Fibroblast of lung (primary cell): ENCODE measurements around the gene ATRIP. TPM values are rescaled to one million over a fixed set of nuclear protein-coding genes. Genes with fewer than 3 reads are reported as not detected.

Experiments
- DNase-seq, 2 donors: peaks; one replicate each; pipeline versions ENCODE4 v3.0.0 to v3.0.0-alpha.2; 2010; ENCODE audit warnings: low read depth in 2 of 2
- H2AFZ ChIP-seq: 2 replicates; pipeline ENCODE4 v1.5.1; 2012; ENCODE audit warnings: low read length, control low read depth, inconsistent platforms
- H3K27ac ChIP-seq: 2 replicates; pipeline ENCODE4 v1.5.1; 2011; ENCODE audit warnings: low read length, control low read depth; ENCODE audit not compliant: insufficient read depth
- H3K27me3 ChIP-seq: 2 replicates; pipeline ENCODE4 v1.5.1; 2011; ENCODE audit warnings: mild to moderate bottlenecking, low read length; ENCODE audit not compliant: control insufficient read depth, insufficient read depth
- H3K36me3 ChIP-seq: 2 replicates; pipeline ENCODE4 v1.5.1; 2011; ENCODE audit warnings: low read length; ENCODE audit not compliant: control insufficient read depth, insufficient read depth
- H3K4me1 ChIP-seq: 2 replicates; pipeline ENCODE4 v1.5.1; 2011; ENCODE audit warnings: low read length; ENCODE audit not compliant: control insufficient read depth, insufficient read depth; ENCODE audit errors: extremely low read depth
- H3K4me2 ChIP-seq: 2 replicates; pipeline ENCODE4 v1.5.1; 2011; ENCODE audit warnings: low read length, control low read depth; ENCODE audit not compliant: insufficient read depth; ENCODE audit errors: extremely low read depth
- H3K4me3 ChIP-seq, 4 experiments: fragments of 200-600 bp in 1 of 4; sonication (generic) in 1 of 4; replicated peaks in 1 of 4; 2 replicates each; pipeline ENCODE4 v1.5.1; 2011 to 2016; ENCODE audit warnings: low read length in 4 of 4, low read depth in 3 of 4, mild to moderate bottlenecking in 3 of 4, control low read depth in 2 of 4, inconsistent platforms in 1 of 4, mixed read lengths in 1 of 4; ENCODE audit not compliant: insufficient read depth in 1 of 4; ENCODE audit errors: control extremely low read depth in 1 of 4
- H3K79me2 ChIP-seq: 2 replicates; pipeline ENCODE4 v1.5.1; 2012; ENCODE audit warnings: mild to moderate bottlenecking, low read length, inconsistent platforms; ENCODE audit not compliant: control insufficient read depth, insufficient read depth
- H3K9ac ChIP-seq: 2 replicates; pipeline ENCODE4 v1.5.1; 2011; ENCODE audit warnings: mild to moderate bottlenecking, low read length, control low read depth; ENCODE audit not compliant: insufficient read depth
- H3K9me3 ChIP-seq: 2 replicates; pipeline ENCODE4 v1.5.1; 2012; ENCODE audit warnings: low read depth, low read length; ENCODE audit not compliant: control insufficient read depth, insufficient read depth
- H4K20me1 ChIP-seq: 2 replicates; pipeline ENCODE4 v1.5.1; 2011; ENCODE audit warnings: low read length; ENCODE audit not compliant: control insufficient read depth, insufficient read depth; ENCODE audit errors: extremely low read depth
- EZH2 ChIP-seq: IDR thresholded peaks from 2 replicates; pipeline ENCODE4 v1.5.1; 2012; ENCODE audit warnings: low read length, control low read depth, mild to moderate bottlenecking; ENCODE audit errors: missing control alignments
- polyA plus RNA-seq, 2 donors: library from polyadenylated mRNA; depleted of rRNA in 1 of 2; stranded (reverse) in 1 of 2; unstranded in 1 of 2; fragments of >200 nt; gene quantifications; 2 replicates each; pipeline ENCODE4 v1.2.1, GENCODE V29; 2011 to 2012; ENCODE audit warnings: missing spikeins in 1 of 2
- total RNA-seq: library from RNA; depleted of rRNA; stranded (reverse); fragments of >200 nt; gene quantifications from 2 replicates; pipeline ENCODE4 v1.2.1, GENCODE V29; 2014
- TF ChIP-seq, protein P1 (sequence below), 2 donors: IDR thresholded peaks in 1 of 2; conservative IDR thresholded peaks in 1 of 2; 1 replicate in 1 of 2; 2 replicates in 1 of 2; pipeline ENCODE4 v1.5.1; 2011 to 2012; ENCODE audit warnings: low read length in 2 of 2, control low read depth in 1 of 2, inconsistent platforms in 1 of 2, low read depth in 1 of 2, mild to moderate bottlenecking in 1 of 2

The ATRIP gene
- total and polyA plus RNA-seq, 2 donors (not counting 1 experiment from before 2014, with no cell fraction given), result 3.0 to 5.0 TPM

DNA sequence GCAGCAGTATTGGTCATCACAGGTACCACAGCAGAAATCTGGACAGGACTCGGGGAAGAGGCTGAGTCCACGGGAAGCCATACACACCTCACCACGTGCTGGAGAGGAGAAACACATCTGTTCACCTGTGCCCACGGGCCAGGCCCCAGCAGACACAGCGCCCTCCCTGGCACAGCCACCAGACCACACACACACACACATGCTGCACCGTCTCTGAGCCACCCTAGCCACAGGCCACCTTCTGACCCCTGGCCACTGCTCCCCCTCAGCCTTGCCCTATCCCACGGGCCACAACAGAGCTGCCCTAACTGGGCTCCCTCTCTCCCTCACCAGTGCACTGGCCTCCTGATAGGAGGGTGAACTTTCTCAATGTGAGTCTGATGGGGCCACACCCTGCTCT, 54.7 kb downstream of the ATRIP start:
- H3K27me3 ChIP-seq, result no peaks in the 10 kb centered on the region
- no peak overlapping the region for H3K9ac ChIP-seq
- no peaks in the 10 kb centered on the region for H4K20me1 ChIP-seq
- H3K9me3 ChIP-seq, result no peaks in the 10 kb centered on the region
- no peak overlapping the region for H3K4me3 ChIP-seq
- no peaks in the 10 kb centered on the region for H3K79me2 ChIP-seq
- H3K4me1 ChIP-seq, result peaks cover 8% of the 10 kb centered on the region
- TF ChIP-seq, protein P1, sequence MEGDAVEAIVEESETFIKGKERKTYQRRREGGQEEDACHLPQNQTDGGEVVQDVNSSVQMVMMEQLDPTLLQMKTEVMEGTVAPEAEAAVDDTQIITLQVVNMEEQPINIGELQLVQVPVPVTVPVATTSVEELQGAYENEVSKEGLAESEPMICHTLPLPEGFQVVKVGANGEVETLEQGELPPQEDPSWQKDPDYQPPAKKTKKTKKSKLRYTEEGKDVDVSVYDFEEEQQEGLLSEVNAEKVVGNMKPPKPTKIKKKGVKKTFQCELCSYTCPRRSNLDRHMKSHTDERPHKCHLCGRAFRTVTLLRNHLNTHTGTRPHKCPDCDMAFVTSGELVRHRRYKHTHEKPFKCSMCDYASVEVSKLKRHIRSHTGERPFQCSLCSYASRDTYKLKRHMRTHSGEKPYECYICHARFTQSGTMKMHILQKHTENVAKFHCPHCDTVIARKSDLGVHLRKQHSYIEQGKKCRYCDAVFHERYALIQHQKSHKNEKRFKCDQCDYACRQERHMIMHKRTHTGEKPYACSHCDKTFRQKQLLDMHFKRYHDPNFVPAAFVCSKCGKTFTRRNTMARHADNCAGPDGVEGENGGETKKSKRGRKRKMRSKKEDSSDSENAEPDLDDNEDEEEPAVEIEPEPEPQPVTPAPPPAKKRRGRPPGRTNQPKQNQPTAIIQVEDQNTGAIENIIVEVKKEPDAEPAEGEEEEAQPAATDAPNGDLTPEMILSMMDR (conservative IDR thresholded peaks at IDR 0.05 in 1 of 2, IDR thresholded peaks at IDR 0.05 in 1 of 2; ENCODE audit: low read depth in 1 of 2, low read length in 2 of 2), result no peak
- no peak for TF ChIP-seq EZH2
- DNase-seq, result no peak
- H3K4me2 ChIP-seq, result no peak overlapping the region
- no peak overlapping the region for H2AFZ ChIP-seq
- no peak overlapping the region for H3K27ac ChIP-seq
- no peaks in the 10 kb centered on the region for H3K36me3 ChIP-seq

DNA sequence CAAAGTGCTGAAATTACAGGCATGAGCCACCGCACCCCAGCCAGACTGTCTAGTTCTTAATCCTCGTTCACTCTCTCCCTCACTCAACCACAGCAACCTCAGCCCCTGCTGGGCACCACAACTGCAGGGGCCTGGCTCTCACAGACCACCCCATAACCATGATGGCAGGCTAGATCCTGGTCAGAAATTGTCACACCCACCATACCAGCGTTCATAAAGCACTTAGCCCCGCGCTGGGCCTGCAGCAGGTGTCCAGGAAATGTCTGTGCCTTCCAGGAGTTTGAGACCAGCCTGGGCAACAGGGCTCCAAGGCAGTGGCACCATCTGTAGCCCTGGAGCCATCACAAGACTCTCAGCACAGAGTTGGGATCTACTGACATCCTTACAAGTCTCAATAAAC, 55.6 kb downstream of the ATRIP start:
- H3K27me3 ChIP-seq, result no peaks in the 10 kb centered on the region
- H4K20me1 ChIP-seq, result no peaks in the 10 kb centered on the region
- no peak overlapping the region for H3K4me3 ChIP-seq
- H3K27ac ChIP-seq, result no peak overlapping the region
- H2AFZ ChIP-seq, result no peak overlapping the region
- no peak overlapping the region for H3K9ac ChIP-seq
- H3K4me1 ChIP-seq, result peaks cover 8% of the 10 kb centered on the region
- H3K79me2 ChIP-seq, result no peaks in the 10 kb centered on the region
- DNase-seq, result no peak
- TF ChIP-seq, protein P1 (conservative IDR thresholded peaks at IDR 0.05 in 1 of 2, IDR thresholded peaks at IDR 0.05 in 1 of 2; ENCODE audit: low read depth in 1 of 2, low read length in 2 of 2), result no peak
- no peak for TF ChIP-seq EZH2
- H3K4me2 ChIP-seq, result no peak overlapping the region
- H3K36me3 ChIP-seq, result no peaks in the 10 kb centered on the region
- H3K9me3 ChIP-seq, result no peaks in the 10 kb centered on the region

DNA sequence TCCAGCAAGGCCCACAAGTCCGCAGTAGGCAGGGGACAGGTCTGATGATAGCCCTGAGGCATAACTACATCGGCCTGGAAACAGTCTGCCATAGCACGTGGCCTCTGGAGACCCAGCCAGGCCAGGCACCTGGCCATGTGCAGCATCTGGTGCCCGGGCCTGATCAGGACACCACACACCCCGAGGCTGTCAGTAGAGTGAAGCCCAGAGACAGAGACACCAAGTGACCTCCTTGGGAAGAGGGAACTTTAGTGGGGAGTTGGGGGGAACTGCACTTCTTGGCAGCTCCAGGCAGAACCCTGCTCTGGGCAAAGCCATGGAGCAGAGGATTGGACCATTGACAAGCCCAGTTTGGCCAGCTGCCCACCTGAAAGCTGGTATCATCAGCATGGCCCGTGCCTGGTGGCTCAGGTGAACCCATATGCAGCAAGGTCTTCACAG, 56.2 kb downstream of the ATRIP start:
- Histone ChIP-seq H3K27me3 (no peaks in the 10 kb centered on the region), H3K4me3 (peak overlapping the region in 3 of 4 experiments; percentile 66 to 76 (median 75)), H3K9ac (no peak overlapping the region)

More for the DNA sequence above, 56.2 kb downstream of the ATRIP start:
- no peak for DNase-seq
- Histone ChIP-seq H3K79me2 (no peaks in the 10 kb centered on the region), H3K9me3 (no peaks in the 10 kb centered on the region), H3K4me1 (peaks cover 12% of the 10 kb centered on the region), H3K27ac (no peak overlapping the region), H3K36me3 (no peaks in the 10 kb centered on the region), H3K4me2 (peak overlapping the region; percentile 97), H4K20me1 (no peaks in the 10 kb centered on the region), H2AFZ (no peak overlapping the region)
- no peak for TF ChIP-seq EZH2
- TF ChIP-seq, protein P1 (conservative IDR thresholded peaks at IDR 0.05 in 1 of 2, IDR thresholded peaks at IDR 0.05 in 1 of 2; ENCODE audit: low read depth in 1 of 2, low read length in 2 of 2), result no peak
